SH-SY5Y (cell line): ENCODE results near the gene WDR89.

Experiments used
- GATA2 ChIP-seq: IDR thresholded peaks from 2 replicates; pipeline ENCODE4 v1.6.1; 2011; ENCODE audit warnings: mild to moderate bottlenecking, low read depth, low read length
- GATA3 ChIP-seq: IDR thresholded peaks from 2 replicates; pipeline ENCODE4 v1.6.1; 2011; ENCODE audit warnings: low read depth, mild to moderate bottlenecking, low read length, moderate library complexity

DNA sequence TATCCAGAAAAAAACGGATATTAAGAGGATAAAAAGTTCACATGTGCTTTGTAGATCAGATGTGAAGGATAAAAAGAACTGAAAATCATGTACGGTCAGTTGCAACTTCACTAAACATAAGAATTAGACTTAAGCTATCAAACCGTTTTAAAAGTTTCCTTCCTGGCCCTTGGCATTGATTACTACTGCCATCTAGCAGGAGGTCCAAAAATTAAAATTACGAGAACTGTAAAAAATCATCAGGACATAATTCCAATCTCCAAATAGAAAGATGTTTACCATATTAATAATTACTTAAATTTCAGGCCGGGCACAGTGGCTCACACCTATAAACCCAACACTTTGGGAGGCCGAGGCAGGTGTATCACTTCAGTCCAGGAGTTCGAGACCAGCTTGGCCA is 7.9 kb downstream of the WDR89 start:
- TF ChIP-seq GATA3 = no peak
- no peak for TF ChIP-seq GATA2
